22Rv1 (cell line): Measurements from ENCODE around the gene DNAH5.

ENCODE experiments used
- H3K27ac ChIP-seq: fragments of 450-650 bp; 2 replicates; pipeline ENCODE4 v1.5.1; 2017
- CTCF ChIP-seq: fragments of 450-650 bp; IDR thresholded peaks from 2 replicates; pipeline ENCODE4 v1.5.1; 2017; ENCODE audit warnings: mild to moderate bottlenecking
- ZFX ChIP-seq: fragments of 450-650 bp; IDR thresholded peaks from 2 replicates; pipeline ENCODE4 v1.6.1; 2017; ENCODE audit warnings: antibody characterized with exemption, borderline replicate concordance

DNAH5 gene

GRCh38 chr5:13692172-13692571, 252.3 kb downstream of the DNAH5 start:
- no peak overlapping the region for H3K27ac ChIP-seq
- TF ChIP-seq CTCF = no peak
- no peak for TF ChIP-seq ZFX

DNA sequence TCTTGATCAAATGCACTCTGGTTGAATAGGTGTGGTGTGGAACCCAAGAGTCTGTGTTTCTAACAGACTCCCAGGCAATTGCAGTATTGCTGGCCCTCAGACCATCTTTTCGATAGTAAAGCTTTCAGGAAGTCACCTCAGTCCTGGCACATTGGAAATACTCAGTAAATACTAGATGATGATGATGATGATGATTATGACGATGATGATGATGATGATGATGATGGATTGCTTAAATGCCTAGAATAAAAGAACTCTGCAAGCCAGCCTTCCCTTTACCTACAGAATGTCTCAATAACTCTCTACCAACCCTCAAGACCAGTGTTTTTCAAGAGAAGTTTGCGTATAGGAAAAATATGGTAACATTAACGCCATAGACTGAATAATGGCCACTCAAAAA, 268.0 kb downstream of the DNAH5 start:
- TF ChIP-seq CTCF (no peak), ZFX (no peak)
- no peak overlapping the region for H3K27ac ChIP-seq

- TF ChIP-seq ZFX = no peak
- no peak for TF ChIP-seq CTCF
- H3K27ac ChIP-seq = no peak overlapping the region
Observed at GRCh38 chr5:13674391-13674790, 270.1 kb downstream of the DNAH5 start.

DNA sequence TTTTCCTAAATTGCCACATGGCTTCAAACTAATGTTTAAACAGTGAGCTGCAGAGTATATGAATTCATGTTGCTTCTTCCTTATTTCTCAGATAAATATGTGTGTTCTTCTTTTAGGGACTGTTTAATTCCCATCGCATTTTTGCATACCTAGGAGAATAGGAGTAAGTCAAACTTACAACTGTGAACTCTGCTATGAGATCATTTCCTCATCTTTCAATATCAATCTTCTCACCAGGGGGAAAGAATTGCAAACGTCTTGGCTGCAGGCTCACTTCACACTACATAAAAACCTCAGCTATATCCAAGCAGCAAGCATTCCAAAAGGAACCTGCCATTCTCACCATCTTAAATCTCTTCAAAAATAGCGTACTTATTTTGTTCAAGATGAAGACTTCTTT, 271.0 kb downstream of the DNAH5 start:
- TF ChIP-seq ZFX (no peak), CTCF (no peak)
- H3K27ac ChIP-seq = no peak overlapping the region

- no peak for TF ChIP-seq ZFX
- TF ChIP-seq CTCF = no peak
- H3K27ac ChIP-seq = no peak overlapping the region
Observed at GRCh38 chr5:13664377-13664776, 280.1 kb downstream of the DNAH5 start.

DNA sequence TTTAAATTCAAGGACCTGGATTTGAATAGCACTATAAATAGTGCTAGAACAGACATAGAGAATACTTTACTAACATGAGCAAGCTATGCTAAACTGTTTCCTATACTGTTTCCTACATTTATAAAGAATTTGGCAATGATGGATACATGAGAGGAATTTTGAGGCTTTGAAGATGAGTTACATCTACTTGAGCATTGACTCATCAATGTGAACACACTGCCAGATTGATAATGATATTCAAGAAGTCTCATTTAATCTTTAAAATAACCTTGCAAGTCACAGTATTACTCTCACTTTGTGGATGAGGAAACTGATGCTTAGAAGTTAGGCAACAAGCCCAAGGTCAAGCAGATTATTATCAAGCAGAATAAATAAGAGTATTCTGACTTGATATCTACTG, 281.9 kb downstream of the DNAH5 start:
- TF ChIP-seq ZFX (no peak), CTCF (no peak)
- H3K27ac ChIP-seq = no peak overlapping the region

DNA sequence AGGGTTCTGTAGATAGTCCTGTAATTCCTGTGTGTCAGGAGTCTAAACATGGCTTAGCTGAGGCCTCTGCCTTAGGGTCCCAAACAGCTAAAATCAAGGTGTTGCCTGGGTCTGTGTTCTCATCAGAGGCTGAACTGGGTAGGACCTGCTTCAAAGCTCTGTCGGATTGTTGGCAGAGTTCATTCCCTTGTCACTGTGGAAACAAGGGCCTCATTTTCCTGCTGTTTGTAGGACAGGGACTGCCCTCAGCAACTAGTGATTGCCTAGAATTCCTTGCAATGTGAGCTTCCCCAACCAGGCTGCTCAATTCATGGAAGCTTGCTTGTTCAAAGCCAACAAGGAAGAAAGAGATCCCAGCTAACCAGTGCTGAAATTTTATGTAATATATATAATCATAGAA, 283.2 kb downstream of the DNAH5 start:
- TF ChIP-seq CTCF (no peak), ZFX (no peak)
- H3K27ac ChIP-seq = no peak overlapping the region
